GM12878 (cell line): Measurements from ENCODE around the gene SUPT4H1. TPM values are rescaled to one million over a fixed set of nuclear protein-coding genes. Genes with fewer than 3 reads are reported as not detected.

ENCODE experiments used
- ATAC-seq: fragments of 200-7000 bp; cut with Tn5 transposase; 3 replicates; pipeline ENCODE4 v1.9.1; 2020; ENCODE audit warnings: mild to moderate bottlenecking, moderate library complexity
- BruUV-seq: library from RNA; stranded (reverse); fragments of 400-500 nt; replicated peaks from 2 replicates; lab custom pipeline; 2021; lab: Mats Ljungman, UMichigan
- CTCF ChIA-PET: fragments of 300-600 bp; sonication (Branson Sonifier 250); formaldehyde crosslinking; extraction: SDS; loops from one replicate; lab custom pipeline; 2021; ENCODE audit warnings: inconsistent platforms; lab: Yijun Ruan, JAX
- POLR2A ChIA-PET: fragments of 350-600 bp; formaldehyde crosslinking; extraction: SDS; loops from one replicate; lab custom pipeline; 2021; ENCODE audit warnings: inconsistent platforms; lab: Charles Lee
- RAD21 ChIA-PET: fragments of 300-600 bp; sonication (Branson Sonifier 250); formaldehyde crosslinking; loops from one replicate; lab custom pipeline; 2023; ENCODE audit warnings: antibody characterized with exemption; ENCODE audit not compliant: unreplicated experiment; lab: Charles Lee
- SMC1A ChIA-PET: fragments of 300-600 bp; sonication (Branson Sonifier 250); formaldehyde crosslinking; loops from one replicate; lab custom pipeline; 2023; ENCODE audit not compliant: unreplicated experiment, uncharacterized antibody; lab: Charles Lee
- DNase-seq: peaks from one replicate; pipeline ENCODE4 v3.0.0-alpha.2; 2011; ENCODE audit warnings: low read depth, low spot score
- FAIRE-seq: peaks from 3 replicates; lab custom pipeline; 2011; peaks lifted over from hg19 to GRCh38; lab: Jason Lieb, UNC
- H2AFZ ChIP-seq: 2 replicates; pipeline ENCODE4 v1.6.0; 2011; ENCODE audit warnings: low read depth, low read length, control low read depth; ENCODE audit not compliant: control insufficient read depth
- H3K27ac ChIP-seq: 2 replicates; pipeline ENCODE4 v1.5.1; 2011; ENCODE audit warnings: control low read depth; ENCODE audit not compliant: control insufficient read depth, insufficient read depth
- H3K27me3 ChIP-seq, 2 experiments: replicated peaks in 1 of 2; 2 replicates each; pipeline versions ENCODE4 v1.6.0 to v1.6.1; 2011; ENCODE audit warnings: low read length in 1 of 2; ENCODE audit not compliant: control insufficient read depth in 2 of 2, insufficient read depth in 2 of 2
- H3K36me3 ChIP-seq, 2 experiments: 2 replicates each; pipeline ENCODE4 v1.5.1; 2011; ENCODE audit warnings: low read length in 1 of 2; ENCODE audit not compliant: control insufficient read depth in 2 of 2, insufficient read depth in 2 of 2
- H3K4me1 ChIP-seq: 2 replicates; pipeline ENCODE4 v1.6.1; 2011; ENCODE audit warnings: mild to moderate bottlenecking, low read length, moderate library complexity, mixed read lengths; ENCODE audit not compliant: control insufficient read depth, insufficient read depth
- H3K4me2 ChIP-seq: 2 replicates; pipeline ENCODE4 v1.6.0; 2011; ENCODE audit warnings: control low read depth; ENCODE audit not compliant: control insufficient read depth, insufficient read depth
- H3K4me3 ChIP-seq: fragments of 200-600 bp; sonication (generic); 2 replicates; pipeline ENCODE4 v1.5.1; 2016
- H3K79me2 ChIP-seq: 2 replicates; pipeline ENCODE4 v1.6.0; 2011; ENCODE audit warnings: low read length; ENCODE audit not compliant: control insufficient read depth, insufficient read depth
- H3K9ac ChIP-seq: 2 replicates; pipeline ENCODE4 v1.8.0; 2011; ENCODE audit warnings: low read length, control low read depth, mixed read lengths; ENCODE audit not compliant: control insufficient read depth, insufficient read depth
- H3K9me3 ChIP-seq: replicated peaks from 3 replicates; pipeline ENCODE4 v1.5.1; 2011; ENCODE audit warnings: mild to moderate bottlenecking, low read length; ENCODE audit not compliant: control insufficient read depth, insufficient read depth
- H4K20me1 ChIP-seq: 2 replicates; pipeline ENCODE4 v1.6.0; 2011; ENCODE audit not compliant: control insufficient read depth, insufficient read depth
- BCL3 ChIP-seq: IDR thresholded peaks from 2 replicates; pipeline ENCODE4 v1.6.1; 2011; ENCODE audit warnings: borderline replicate concordance, low read depth, mild to moderate bottlenecking, moderate library complexity, low read length; ENCODE audit not compliant: insufficient read depth, poor library complexity, severe bottlenecking
- BHLHE40 ChIP-seq, 2 experiments: fragments of 450-650 bp in 1 of 2; IDR thresholded peaks; 2 replicates each; pipeline ENCODE4 v1.6.1; 2011 to 2017; ENCODE audit warnings: low read depth in 2 of 2, borderline replicate concordance in 1 of 2, improper control_type of control experiment in 1 of 2, low read length in 1 of 2, mild to moderate bottlenecking in 1 of 2
- BMI1 ChIP-seq: fragments of 450-650 bp; IDR thresholded peaks from 2 replicates; pipeline ENCODE4 v1.6.1; 2016; ENCODE audit warnings: mild to moderate bottlenecking, moderate library complexity, borderline replicate concordance
- E2F8 ChIP-seq: fragments of 450-650 bp; IDR thresholded peaks from 2 replicates; pipeline ENCODE4 v1.6.1; 2018; ENCODE audit warnings: mild to moderate bottlenecking, low read depth, moderate library complexity; ENCODE audit not compliant: partially characterized antibody
- MTA3 ChIP-seq: IDR thresholded peaks from 2 replicates; pipeline ENCODE4 v1.6.1; 2012; ENCODE audit warnings: low read length, inconsistent platforms, borderline replicate concordance
- ZNF24 ChIP-seq: fragments of 450-650 bp; IDR thresholded peaks from 2 replicates; pipeline ENCODE4 v1.6.1; 2017; ENCODE audit warnings: antibody characterized with exemption, mild to moderate bottlenecking
- in situ Hi-C: fragments of 300-500 bp; cut with MboI; formaldehyde crosslinking; loops from 9 replicates; pipeline ENCODE4 v1.14.3; 2018; ENCODE audit warnings: mixed read lengths
- intact Hi-C: fragments of 100-400 bp; cut with micrococcal nuclease; formaldehyde crosslinking; loops from one replicate; pipeline ENCODE4 v1.14.2; 2022; ENCODE audit not compliant: unreplicated experiment
- polyA plus RNA-seq, 11 experiments: library from polyadenylated mRNA; depleted of rRNA in 4 of 11; unstranded in 6 of 11; stranded (reverse) in 5 of 11; fragments of >200 nt; fragmentation: Nextera tagmentation in 4 of 11; fragmentation: Illumina TruSeq in 1 of 11; extraction: Ambion mirVana in 4 of 11; extraction: Trizol in 1 of 11; gene quantifications; 1 replicate in 1 of 11; 2 replicates in 10 of 11; pipeline versions ENCODE4 v1.2.1 to v1.2.3, GENCODE V29; 2011 to 2016; ENCODE audit warnings: inconsistent platforms in 2 of 11, missing spikeins in 2 of 11, low read depth in 1 of 11
- total RNA-seq, 4 experiments: library from RNA; depleted of rRNA in 3 of 4; stranded (reverse); fragments of >200 nt in 3 of 4; fragmentation: Illumina TruSeq in 1 of 4; extraction: Trizol in 1 of 4; gene quantifications; 2 replicates each; pipeline versions ENCODE4 v1.2.1 to v1.2.3, GENCODE V29; 2013 to 2021

Gene SUPT4H1
- total and polyA plus RNA-seq, 10 of the 15 experiments (the other 5 are each of a cell fraction or from before 2014, with no cell fraction given): 83.8 to 293 (median 128) TPM

- SMC1A ChIA-PET: interaction anchor here (0.8 to 1.0 kb wide), 2 partner anchors 50 to 52 kb away, joined by 3 read pairs; partner anchors contain the start of gene RNF43
- intact Hi-C loops (no loop called here), in situ Hi-C loops (no loop called here)
- TF ChIP-seq E2F8: no peak
- TF ChIP-seq ZNF24: no peak
- no peak for TF ChIP-seq BMI1
- no peak for TF ChIP-seq BHLHE40 (IDR thresholded peaks at IDR 0.05; ENCODE audit: borderline replicate concordance in 1 of 2, low read depth in 2 of 2, low read length in 1 of 2)
- no peak for TF ChIP-seq BCL3
- no peak for TF ChIP-seq MTA3
- no peak overlapping the region for H3K4me2 ChIP-seq
- H2AFZ ChIP-seq: no peak overlapping the region
- no peaks in the 10 kb centered on the region for H3K27me3 ChIP-seq
- no peak for DNase-seq
- H4K20me1 ChIP-seq: no peaks in the 10 kb centered on the region
- H3K27ac ChIP-seq: no peak overlapping the region
- peaks cover 0 to 19% of the 10 kb centered on the region in 2 experiments; a peak in 3 of 4 replicates for H3K36me3 ChIP-seq
- RAD21 ChIA-PET: interaction anchor here (1.3 kb wide), 1 partner anchor 48 kb away, joined by 6 read pairs; no protein-coding TSS in a partner anchor
- no TSS peak for BruUV-seq
- H3K9ac ChIP-seq: no peak overlapping the region
- no peaks in the 10 kb centered on the region for H3K79me2 ChIP-seq
- H3K9me3 ChIP-seq: no peaks in the 10 kb centered on the region
- FAIRE-seq: no peak
- ATAC-seq: no peak
- POLR2A ChIA-PET: no interaction called here
- H3K4me1 ChIP-seq: no peaks in the 10 kb centered on the region
- no peak overlapping the region for H3K4me3 ChIP-seq
- CTCF ChIA-PET: interaction anchor here (1.3 kb wide), 1 partner anchor 52 kb away, joined by 4 read pairs; the partner anchor contains the start of gene RNF43
Observed at GRCh38 chr17:58365185-58365979, 13.4 kb upstream of the SUPT4H1 start.
